Superior temporal gyrus (tissue), 1 donor: Measurements from ENCODE around the gene ZNF611.
"Not testable (repeated sequence)": the region's sequence is repeated elsewhere in the genome, so short reads cannot be mapped to it uniquely, and the experiment has no call there.

Experiments used
- DNase-seq: peaks from one replicate; pipeline ENCODE4 v3.0.0-alpha.2; 2016; ENCODE audit errors: extremely low spot score

ZNF611 gene

GRCh38 chr19:52681216-52681615 lies 53.6 kb downstream of the ZNF611 start:
- not testable (repeated sequence) for DNase-seq

DNA sequence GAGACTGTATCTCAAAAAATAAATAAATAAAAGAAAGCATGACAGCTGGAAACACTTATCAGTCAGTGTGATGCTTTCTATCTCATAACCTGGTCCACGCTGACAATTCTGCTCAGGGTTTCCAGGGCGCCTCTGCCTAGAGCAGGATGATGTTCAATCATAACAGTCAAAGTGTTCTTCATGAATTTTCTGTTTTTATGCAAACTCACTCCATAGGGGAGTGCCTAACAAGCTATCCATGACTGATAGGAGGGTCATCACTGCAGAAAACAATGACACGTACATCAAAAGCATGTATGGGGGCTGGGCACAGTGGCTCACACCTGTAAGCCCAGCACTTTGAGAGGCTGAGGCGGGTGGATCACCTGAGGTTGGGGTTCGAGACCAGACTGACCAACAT lies 55.2 kb downstream of the ZNF611 start:
- no peak for DNase-seq

- not testable (repeated sequence) for DNase-seq
These were observed 59.6 kb downstream of the ZNF611 start for GRCh38 chr19:52675239-52675638.

DNA sequence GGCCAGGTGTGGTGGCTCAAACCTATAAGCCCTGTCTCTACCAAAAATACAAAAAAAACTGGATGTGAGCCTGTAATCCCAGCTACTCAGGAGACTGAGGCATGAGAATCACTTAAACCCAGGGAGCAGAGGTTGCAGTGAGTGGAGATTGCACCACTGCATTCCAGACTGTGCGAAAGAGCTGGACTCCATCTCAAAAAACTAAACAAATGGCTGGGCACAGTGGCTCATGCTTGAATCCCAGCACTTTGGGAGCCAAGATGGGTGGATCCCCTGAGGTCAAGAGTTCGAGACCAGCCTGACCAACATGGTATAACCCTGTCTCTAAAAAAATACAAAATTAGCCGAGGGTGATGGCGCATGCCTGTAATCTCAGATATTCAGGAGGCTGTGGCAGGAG lies 61.8 kb downstream of the ZNF611 start:
- no peak for DNase-seq

GRCh38 chr19:52670046-52670445 lies 64.8 kb downstream of the ZNF611 start:
- DNase-seq: no peak

DNA sequence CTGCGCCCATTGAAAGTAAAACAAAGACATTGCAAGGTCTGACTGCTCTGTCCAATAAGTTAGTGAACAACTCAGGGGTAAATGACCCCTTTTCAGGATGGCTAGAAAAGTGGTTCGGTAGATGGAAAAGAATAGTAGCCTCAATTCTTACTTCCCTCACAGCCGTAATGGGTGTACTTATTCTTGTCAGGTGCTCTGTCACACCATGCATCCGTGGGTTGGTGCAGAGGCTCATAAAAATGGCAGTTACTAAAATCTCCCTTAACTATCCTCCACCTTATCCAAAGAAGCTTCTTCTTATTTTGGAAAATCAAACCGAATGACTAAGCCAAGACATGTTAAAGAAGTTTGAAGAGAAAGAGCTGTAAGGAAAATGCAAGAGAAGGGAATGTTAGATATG lies 65.3 kb downstream of the ZNF611 start:
- no peak for DNase-seq

DNA sequence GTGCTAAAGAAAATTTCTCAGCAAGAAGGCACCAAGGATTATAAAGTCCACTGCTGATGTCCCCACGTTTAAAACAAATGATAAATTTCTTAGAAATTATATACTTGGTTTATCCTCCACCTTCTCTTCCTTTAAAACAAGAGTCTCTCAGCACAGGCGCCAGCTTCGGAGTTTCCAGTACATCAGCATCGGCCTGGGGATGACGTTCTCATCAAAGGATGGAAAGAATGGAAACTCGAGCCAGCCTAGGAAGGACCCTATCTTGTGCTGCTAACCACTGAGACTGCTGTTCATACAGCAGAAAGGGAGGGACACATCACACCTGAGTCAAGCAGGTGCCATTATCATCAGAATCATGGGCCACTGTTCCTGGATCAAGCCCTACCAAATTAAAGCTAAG lies 66.9 kb downstream of the ZNF611 start:
- DNase-seq: no peak

DNA sequence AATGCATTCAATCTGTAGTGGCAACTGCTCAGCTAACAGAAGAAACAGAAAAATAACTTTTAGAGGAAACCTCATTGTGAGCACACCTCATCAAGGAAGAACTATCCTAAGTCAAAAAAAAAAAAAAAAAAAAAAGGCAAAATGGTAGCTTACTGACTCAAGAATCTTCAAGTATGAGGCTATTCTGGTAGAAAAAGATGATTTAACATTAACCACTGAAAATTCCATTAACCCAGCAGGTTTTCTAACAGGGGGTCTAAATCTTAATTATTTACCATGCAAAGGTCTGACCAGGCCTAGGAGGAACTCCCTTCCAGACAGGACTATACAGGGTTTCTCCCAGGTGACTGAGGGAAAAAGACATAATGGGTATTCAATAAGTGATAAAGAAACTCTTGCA lies 68.3 kb downstream of the ZNF611 start:
- DNase-seq: no peak

DNA sequence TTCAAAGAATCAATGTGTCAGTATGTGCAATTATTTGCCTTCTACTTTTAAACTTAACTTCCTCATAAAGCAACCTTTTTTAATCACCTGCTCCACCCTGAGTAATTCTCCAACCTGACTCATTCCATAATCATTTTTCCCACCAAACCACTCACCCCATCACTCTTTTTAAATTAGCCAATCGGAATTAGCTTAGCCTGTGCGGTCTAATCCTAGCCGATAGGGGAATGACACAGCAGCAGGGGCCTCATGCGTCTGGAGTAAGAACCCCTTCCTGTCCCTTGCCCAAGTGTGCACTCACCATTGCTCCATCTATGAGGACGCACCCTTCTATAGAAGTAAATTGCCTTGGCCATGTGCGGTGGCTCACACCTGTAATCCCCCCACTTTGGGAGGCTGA lies 69.3 kb downstream of the ZNF611 start:
- no peak for DNase-seq

- no peak for DNase-seq
These were observed 69.8 kb downstream of the ZNF611 start for GRCh38 chr19:52665027-52665426.

- no peak for DNase-seq
These were observed 70.4 kb downstream of the ZNF611 start for GRCh38 chr19:52664461-52664860.

GRCh38 chr19:52662631-52663030 lies 72.2 kb downstream of the ZNF611 start:
- DNase-seq: no peak

- no peak for DNase-seq
These were observed 73.9 kb downstream of the ZNF611 start for GRCh38 chr19:52660981-52661380.

DNA sequence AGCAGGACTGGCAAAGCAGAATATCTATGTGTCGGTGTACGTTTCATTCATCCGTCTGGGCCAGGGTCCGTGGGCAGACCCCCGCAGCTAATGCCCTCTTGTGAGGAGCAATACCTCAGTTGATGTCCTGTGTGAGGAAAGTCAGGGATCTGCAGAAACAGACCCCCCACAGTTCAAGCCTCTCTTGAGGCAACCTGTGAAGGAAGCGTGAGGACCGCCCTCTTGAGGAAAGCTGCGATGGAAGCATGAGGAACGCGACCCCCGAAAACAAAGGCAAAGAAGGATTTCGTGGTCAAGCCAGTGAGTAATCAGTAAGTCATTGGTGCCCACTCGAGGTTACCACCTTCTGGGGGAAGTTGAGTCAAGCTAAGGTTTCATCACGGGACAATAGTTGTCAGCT lies 75.8 kb downstream of the ZNF611 start:
- no peak for DNase-seq

DNA sequence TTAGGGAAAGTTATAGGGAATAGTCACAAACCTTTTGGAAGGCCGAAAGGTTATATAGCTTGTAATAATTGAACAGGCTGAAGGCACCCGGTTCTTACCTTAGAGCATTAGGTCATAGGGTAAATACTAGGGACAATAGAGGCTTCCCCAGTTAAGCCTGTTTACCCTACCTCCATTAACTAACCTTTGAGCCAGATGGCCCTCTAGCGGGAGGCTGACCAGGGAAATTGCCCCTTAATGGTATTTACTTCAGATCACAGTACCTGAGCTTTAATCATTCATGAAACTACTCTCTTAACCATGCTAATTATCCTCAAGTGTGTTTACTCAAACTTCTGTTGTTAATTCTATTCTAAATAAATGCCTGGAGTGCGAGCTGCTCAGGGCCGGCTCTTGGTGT lies 76.2 kb downstream of the ZNF611 start:
- DNase-seq: no peak

DNA sequence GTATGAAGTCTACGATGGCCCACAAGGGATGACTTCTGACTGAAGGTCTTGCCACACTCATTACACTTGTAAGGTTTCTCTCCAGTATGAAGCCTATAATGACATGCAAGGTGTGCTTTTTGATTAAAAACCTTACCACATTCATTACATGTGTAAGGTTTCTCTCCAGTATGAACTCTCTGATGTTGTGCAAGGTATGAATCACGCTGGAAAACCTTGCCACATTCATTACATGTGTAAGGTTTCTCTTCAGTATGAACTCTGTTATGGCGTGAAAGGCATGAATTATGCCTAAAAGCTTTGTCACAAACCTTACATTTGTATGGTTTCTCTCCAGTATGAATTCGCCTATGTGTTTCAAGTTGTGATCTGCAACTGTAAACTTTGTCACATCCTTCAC lies 81.7 kb downstream of the ZNF611 start:
- DNase-seq: no peak
